WERI-Rb-1 (cell line): ENCODE measurements around the gene AMHR2.

Experiments
- DNase-seq: peaks from one replicate; pipeline ENCODE4 v3.0.0-alpha.2; 2020
- H3K27ac ChIP-seq: fragments of 250-450 bp; sonication (Bioruptor Pico); 2 replicates; pipeline ENCODE4 v1.5.1; 2020; ENCODE audit warnings: mild to moderate bottlenecking, moderate library complexity
- H3K27me3 ChIP-seq: fragments of 250-450 bp; sonication (Bioruptor Pico); 2 replicates; pipeline ENCODE4 v1.5.1; 2021; ENCODE audit warnings: mild to moderate bottlenecking, low read depth, moderate library complexity; ENCODE audit not compliant: insufficient read depth, severe bottlenecking
- H3K36me3 ChIP-seq: fragments of 250-450 bp; sonication (Bioruptor Pico); 2 replicates; pipeline ENCODE4 v1.5.1; 2020; ENCODE audit warnings: mild to moderate bottlenecking, moderate library complexity
- H3K4me3 ChIP-seq: 2 replicates; pipeline ENCODE4 v1.5.1; 2011; ENCODE audit warnings: low read depth, mild to moderate bottlenecking, control low read depth, low read length
- H3K9me3 ChIP-seq: fragments of 250-450 bp; sonication (Bioruptor Pico); 2 replicates; pipeline ENCODE4 v1.5.1; 2021; ENCODE audit warnings: mild to moderate bottlenecking, moderate library complexity; ENCODE audit not compliant: severe bottlenecking
- CTCF ChIP-seq: IDR thresholded peaks from 2 replicates; pipeline ENCODE4 v1.5.1; 2011; ENCODE audit warnings: low read depth, mild to moderate bottlenecking, control low read depth, inconsistent platforms, low read length

The AMHR2 gene

GRCh38 chr12:53467880-53468279, 44.2 kb downstream of the AMHR2 start:
- Histone ChIP-seq H3K36me3 (peaks cover 96% of the 10 kb centered on the region), H3K27ac (no peak overlapping the region), H3K9me3 (no peaks in the 10 kb centered on the region), H3K4me3 (no peak overlapping the region), H3K27me3 (no peaks in the 10 kb centered on the region)
- no peak for TF ChIP-seq CTCF
- DNase-seq = no peak

- Histone ChIP-seq H3K27me3 (no peaks in the 10 kb centered on the region), H3K4me3 (no peak overlapping the region), H3K36me3 (peaks cover 96% of the 10 kb centered on the region), H3K27ac (no peak overlapping the region), H3K9me3 (no peaks in the 10 kb centered on the region)
- TF ChIP-seq CTCF = no peak
- no peak for DNase-seq
These were observed 44.6 kb downstream of the AMHR2 start for GRCh38 chr12:53468282-53468681.

- H3K9me3 ChIP-seq = no peaks in the 10 kb centered on the region
- no peak for DNase-seq
- TF ChIP-seq CTCF = no peak
- H3K36me3 ChIP-seq = peaks cover 97% of the 10 kb centered on the region
- no peaks in the 10 kb centered on the region for H3K27me3 ChIP-seq
- no peak overlapping the region for H3K27ac ChIP-seq
- no peak overlapping the region for H3K4me3 ChIP-seq
These were observed 48.5 kb downstream of the AMHR2 start for GRCh38 chr12:53472056-53472582.

GRCh38 chr12:53474077-53474476, 50.4 kb downstream of the AMHR2 start:
- no peak overlapping the region for H3K4me3 ChIP-seq
- peaks cover 95% of the 10 kb centered on the region for H3K36me3 ChIP-seq
- H3K9me3 ChIP-seq = no peaks in the 10 kb centered on the region
- no peak for TF ChIP-seq CTCF
- H3K27ac ChIP-seq = no peak overlapping the region
- DNase-seq = no peak
- no peaks in the 10 kb centered on the region for H3K27me3 ChIP-seq

- H3K27ac ChIP-seq = no peak overlapping the region
- no peak for DNase-seq
- H3K4me3 ChIP-seq = no peak overlapping the region
- H3K36me3 ChIP-seq = peaks cover 93% of the 10 kb centered on the region
- H3K9me3 ChIP-seq = no peaks in the 10 kb centered on the region
- no peaks in the 10 kb centered on the region for H3K27me3 ChIP-seq
- no peak for TF ChIP-seq CTCF
These were observed 51.2 kb downstream of the AMHR2 start for GRCh38 chr12:53474819-53475218.

- peak; percentile 13; the same call in 1 of the 2 replicates for TF ChIP-seq CTCF
- H3K4me3 ChIP-seq = no peak overlapping the region
- DNase-seq = no peak
- no peaks in the 10 kb centered on the region for H3K27me3 ChIP-seq
- H3K9me3 ChIP-seq = no peaks in the 10 kb centered on the region
- no peak overlapping the region for H3K27ac ChIP-seq
- H3K36me3 ChIP-seq = peaks cover 95% of the 10 kb centered on the region
These were observed 53.1 kb downstream of the AMHR2 start for GRCh38 chr12:53476769-53477209.
